Activated gamma-delta T cell (primary cell): ENCODE results near the gene CFAP46.
"Not testable (repeated sequence)": the region's sequence is repeated elsewhere in the genome, so short reads cannot be mapped to it uniquely, and the experiment has no call there.

Experiments
- DNase-seq: peaks from one replicate; lab custom pipeline; 2025; lab: John Stamatoyannopoulos, UW

CFAP46 gene

GRCh38 chr10:132774181-132774901 is 168.0 kb downstream of the CFAP46 start:
- DNase-seq, result no peak

DNA sequence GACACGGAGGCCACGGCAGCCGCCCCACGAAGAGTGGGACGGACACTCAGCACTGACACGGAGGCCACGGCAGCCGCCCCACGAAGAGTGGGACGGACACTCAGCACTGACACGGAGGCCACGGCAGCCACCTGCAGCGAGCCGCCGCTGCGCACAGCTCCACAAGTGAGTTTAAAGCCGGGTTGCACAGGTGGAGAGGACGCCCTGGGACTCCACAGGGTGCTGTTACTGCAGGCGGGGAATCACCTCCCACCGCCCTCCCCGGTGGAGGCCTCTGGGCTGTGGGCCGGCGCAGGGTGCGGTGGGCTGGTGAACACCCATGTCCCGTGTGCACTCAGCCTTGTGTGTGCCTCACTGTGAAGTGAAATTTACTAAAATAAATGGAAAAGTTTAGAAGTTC is 169.6 kb downstream of the CFAP46 start:
- not testable (repeated sequence) for DNase-seq

- no peak for DNase-seq
Observed at GRCh38 chr10:132770061-132771021, 172.0 kb downstream of the CFAP46 start.

GRCh38 chr10:132768346-132769248 is 173.8 kb downstream of the CFAP46 start:
- DNase-seq, result no peak

DNA sequence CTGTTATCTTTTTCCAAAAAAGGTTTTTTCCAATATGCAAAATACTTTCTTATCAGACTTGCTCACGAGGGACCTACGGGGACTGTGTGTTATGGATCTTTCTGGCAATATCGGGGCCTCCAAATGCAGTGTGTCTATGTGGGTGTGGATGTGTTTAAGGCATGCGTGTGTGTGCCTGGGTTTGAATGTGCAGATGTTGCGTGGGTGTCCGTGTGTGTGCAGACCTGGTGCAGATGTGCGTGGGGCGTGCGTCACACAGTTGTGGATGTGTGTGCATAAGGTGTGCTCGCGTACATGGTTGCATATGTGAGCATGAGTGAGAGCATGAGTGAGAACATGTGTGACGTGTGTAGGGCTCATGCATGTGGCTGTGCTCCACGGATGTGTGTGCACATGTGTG is 176.1 kb downstream of the CFAP46 start:
- no peak for DNase-seq

- DNase-seq, result no peak
Observed at GRCh38 chr10:132765435-132765834, 176.9 kb downstream of the CFAP46 start.

- no peak for DNase-seq
Observed at GRCh38 chr10:132764108-132764507, 178.3 kb downstream of the CFAP46 start.

GRCh38 chr10:132763545-132763944 is 178.8 kb downstream of the CFAP46 start:
- DNase-seq, result no peak

DNA sequence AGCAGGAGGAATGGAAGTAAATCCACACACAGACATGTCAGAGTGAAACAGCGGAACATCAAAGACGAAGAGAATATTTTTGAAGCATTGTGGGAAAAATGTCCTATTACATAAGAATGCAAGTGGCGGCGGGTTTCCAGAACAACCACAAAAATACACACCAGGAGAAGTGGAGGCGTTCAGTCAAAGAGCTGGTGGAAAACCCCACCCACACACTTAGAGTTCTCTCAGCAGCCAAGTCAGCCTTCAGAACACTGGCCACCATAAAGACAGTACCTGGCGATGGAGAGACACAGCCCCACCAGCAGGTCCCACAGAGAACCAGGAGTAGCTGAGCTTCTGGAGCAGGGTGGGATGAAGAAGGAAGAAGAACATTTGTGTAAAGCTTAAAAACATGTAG is 180.1 kb downstream of the CFAP46 start:
- no peak for DNase-seq

GRCh38 chr10:132761395-132762060 is 180.8 kb downstream of the CFAP46 start:
- no peak for DNase-seq

GRCh38 chr10:132758865-132759264 is 183.5 kb downstream of the CFAP46 start:
- DNase-seq, result no peak
